Thyroid gland (tissue), 4 donors: ENCODE data around the gene RBM39.

Source experiments
- CTCF ChIP-seq, 6 experiments: fragments of 200-600 bp in 3 of 6; fragments of 450-650 bp in 3 of 6; sonication (generic) in 3 of 6; IDR thresholded peaks; one replicate each; pipeline ENCODE4 v1.5.1; 2016 to 2019; ENCODE audit warnings: antibody characterized with exemption in 6 of 6, mild to moderate bottlenecking in 2 of 6, inconsistent platforms in 1 of 6, moderate library complexity in 1 of 6
- POLR2A ChIP-seq, 2 donors: fragments of 450-650 bp; IDR thresholded peaks; one replicate each; pipeline ENCODE4 v1.6.1; 2017; ENCODE audit warnings: antibody characterized with exemption in 2 of 2, mild to moderate bottlenecking in 2 of 2, moderate library complexity in 1 of 2

GRCh38 chr20:35720165-35721123 lies 21.6 kb downstream of the RBM39 start:
- TF ChIP-seq CTCF (IDR thresholded peaks at IDR 0.05) (no peak), POLR2A (IDR thresholded peaks at IDR 0.05) (no peak)
